C4-2B (cell line): ENCODE data around the gene MRS2.

ENCODE experiments used
- ZFX ChIP-seq: fragments of 450-650 bp; IDR thresholded peaks from 2 replicates; pipeline ENCODE4 v1.6.1; 2017
- TF ChIP-seq, protein P1 (sequence below): fragments of 450-650 bp; conservative IDR thresholded peaks from 2 replicates; pipeline ENCODE4 v1.5.1; 2017; ENCODE audit warnings: mild to moderate bottlenecking

DNA sequence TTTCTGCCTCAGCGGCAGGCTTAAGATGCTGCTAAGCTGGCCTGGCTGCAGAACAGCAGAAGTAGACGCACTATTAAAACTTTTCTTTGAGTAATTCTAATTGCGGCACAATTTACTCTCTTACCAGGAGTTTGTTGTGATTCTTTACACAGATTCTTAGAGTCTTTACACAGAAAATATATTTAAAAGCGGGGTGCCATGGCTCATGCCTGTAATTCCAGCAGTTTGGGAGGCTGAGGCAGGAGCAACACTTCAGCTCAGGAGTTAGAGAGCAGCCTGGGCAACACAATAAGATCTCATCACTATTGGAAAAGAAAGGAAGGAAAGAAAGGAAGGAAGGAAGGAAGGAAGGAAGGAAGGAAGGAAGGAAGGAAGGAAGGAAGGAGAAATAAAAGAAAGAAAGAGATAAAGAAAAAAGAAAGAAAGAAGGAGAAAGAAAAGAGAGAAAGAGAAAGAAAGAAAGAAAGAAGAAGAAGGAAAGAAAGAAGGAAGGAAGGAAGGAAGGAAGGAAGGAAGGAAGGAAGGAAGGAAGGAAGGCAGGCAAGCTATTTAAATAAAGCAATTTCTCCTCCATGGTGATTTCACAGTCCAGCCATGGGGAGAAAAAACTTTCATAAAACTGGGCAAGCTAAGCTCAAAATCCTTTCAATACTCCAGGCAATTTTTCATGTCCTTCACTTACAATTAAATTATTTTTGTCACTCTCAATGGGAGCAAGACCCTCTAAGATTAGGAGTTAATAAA, 21.1 kb upstream of the MRS2 start:
- TF ChIP-seq, protein P1, sequence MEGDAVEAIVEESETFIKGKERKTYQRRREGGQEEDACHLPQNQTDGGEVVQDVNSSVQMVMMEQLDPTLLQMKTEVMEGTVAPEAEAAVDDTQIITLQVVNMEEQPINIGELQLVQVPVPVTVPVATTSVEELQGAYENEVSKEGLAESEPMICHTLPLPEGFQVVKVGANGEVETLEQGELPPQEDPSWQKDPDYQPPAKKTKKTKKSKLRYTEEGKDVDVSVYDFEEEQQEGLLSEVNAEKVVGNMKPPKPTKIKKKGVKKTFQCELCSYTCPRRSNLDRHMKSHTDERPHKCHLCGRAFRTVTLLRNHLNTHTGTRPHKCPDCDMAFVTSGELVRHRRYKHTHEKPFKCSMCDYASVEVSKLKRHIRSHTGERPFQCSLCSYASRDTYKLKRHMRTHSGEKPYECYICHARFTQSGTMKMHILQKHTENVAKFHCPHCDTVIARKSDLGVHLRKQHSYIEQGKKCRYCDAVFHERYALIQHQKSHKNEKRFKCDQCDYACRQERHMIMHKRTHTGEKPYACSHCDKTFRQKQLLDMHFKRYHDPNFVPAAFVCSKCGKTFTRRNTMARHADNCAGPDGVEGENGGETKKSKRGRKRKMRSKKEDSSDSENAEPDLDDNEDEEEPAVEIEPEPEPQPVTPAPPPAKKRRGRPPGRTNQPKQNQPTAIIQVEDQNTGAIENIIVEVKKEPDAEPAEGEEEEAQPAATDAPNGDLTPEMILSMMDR: no peak
- no peak for TF ChIP-seq ZFX
